GM18505 (cell line): Measurements from ENCODE around the gene CCNL1.
"Not testable (repeated sequence)": the region's sequence is repeated elsewhere in the genome, so short reads cannot be mapped to it uniquely, and the experiment has no call there.

Source experiments
- ATAC-seq: cut with Tn5 transposase; IDR thresholded peaks from one replicate; pipeline ENCODE4 v1.9.1; 2021; ENCODE audit not compliant: unreplicated experiment
- POLR2A ChIP-seq: IDR thresholded peaks from 4 replicates; pipeline ENCODE4 v1.6.1; 2011; ENCODE audit warnings: borderline replicate concordance; ENCODE audit not compliant: insufficient read depth, insufficient read length; ENCODE audit errors: extremely low read depth

CCNL1 gene

GRCh38 chr3:157176934-157177333, 17.0 kb upstream of the CCNL1 start:
- no peak for ATAC-seq
- TF ChIP-seq POLR2A = no peak

GRCh38 chr3:157175691-157176507, 16.0 kb upstream of the CCNL1 start:
- ATAC-seq = no peak
- TF ChIP-seq POLR2A = no peak

GRCh38 chr3:157174649-157175498, 14.9 kb upstream of the CCNL1 start:
- ATAC-seq = peak; percentile 94
- TF ChIP-seq POLR2A = peak; percentile 98

- no peak for TF ChIP-seq POLR2A
- no peak for ATAC-seq
Observed at GRCh38 chr3:157174290-157174648, 14.3 kb upstream of the CCNL1 start.

- not testable (repeated sequence) for ATAC-seq
Observed at GRCh38 chr3:157173343-157173742, 13.4 kb upstream of the CCNL1 start.

DNA sequence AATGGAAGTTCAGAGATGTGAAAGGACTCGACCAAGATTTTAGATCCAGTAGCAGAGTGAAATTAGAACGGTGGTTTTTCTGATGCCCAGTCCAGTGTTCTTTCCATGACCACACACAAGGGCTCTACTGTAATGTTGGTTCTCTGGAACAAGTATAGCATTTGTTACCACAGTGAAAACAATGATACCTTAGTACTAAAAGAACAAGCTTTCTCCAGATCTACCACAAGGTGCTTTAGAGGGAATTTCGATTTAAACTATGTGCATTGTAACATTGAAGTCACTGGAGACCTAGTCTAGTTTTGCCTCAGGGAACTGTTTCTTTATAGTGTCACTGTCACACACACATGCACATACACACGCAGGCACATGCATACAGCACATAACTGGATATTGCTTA, 12.8 kb upstream of the CCNL1 start:
- ATAC-seq = no peak
- no peak for TF ChIP-seq POLR2A

- ATAC-seq = no peak
- no peak for TF ChIP-seq POLR2A
Observed at GRCh38 chr3:157170861-157171260, 10.9 kb upstream of the CCNL1 start.

DNA sequence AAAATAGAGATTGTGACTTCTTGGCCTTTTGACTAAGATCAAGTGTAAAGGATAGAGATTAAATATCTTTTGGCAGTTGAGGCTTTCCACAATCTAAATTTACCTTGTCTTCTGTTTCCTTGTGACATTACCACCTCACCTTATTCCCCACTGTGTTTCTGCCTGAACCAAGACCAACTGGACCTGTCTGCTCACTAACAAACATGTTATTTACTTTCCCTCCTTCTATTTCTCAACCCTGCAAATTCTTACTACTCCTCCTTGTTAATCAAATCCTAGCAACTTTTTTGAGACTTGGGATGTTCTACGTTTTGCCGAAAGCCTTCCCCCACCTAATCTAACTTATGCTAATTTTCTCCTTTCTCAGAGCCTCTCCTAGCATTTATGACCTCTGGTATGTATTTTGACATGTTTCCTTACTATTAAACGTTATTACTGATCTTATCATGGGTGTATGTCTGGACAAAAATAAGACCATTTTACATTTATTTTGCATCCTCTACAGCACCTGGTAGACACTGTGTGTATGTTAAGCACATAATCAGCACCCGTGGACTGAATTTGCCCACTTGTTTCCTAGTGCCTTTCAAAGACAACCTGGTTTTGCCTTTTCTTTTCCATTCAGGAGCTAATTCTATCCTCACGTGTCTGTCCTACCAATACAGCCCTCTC, 7.6 kb upstream of the CCNL1 start:
- TF ChIP-seq POLR2A = no peak
- ATAC-seq = no peak

DNA sequence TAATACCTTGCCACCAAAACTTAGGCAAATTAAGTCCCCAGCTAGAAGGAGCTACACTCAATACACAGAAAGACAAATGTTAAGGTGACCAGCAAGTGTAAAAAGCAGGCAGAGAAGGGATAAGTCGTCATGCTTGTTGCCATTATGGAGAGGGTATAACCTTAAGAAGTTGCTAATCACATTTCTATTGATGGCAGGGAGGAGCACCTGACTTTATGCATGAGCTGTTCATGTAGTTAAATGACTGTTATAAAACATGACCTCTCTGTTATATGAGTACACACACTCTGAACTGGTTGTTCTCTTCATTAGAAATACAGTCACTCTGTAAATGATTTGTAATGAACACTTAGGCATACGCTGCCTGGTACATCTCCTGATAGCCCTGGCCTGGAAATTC, 6.6 kb upstream of the CCNL1 start:
- TF ChIP-seq POLR2A = no peak
- peak; percentile 68 for ATAC-seq

DNA sequence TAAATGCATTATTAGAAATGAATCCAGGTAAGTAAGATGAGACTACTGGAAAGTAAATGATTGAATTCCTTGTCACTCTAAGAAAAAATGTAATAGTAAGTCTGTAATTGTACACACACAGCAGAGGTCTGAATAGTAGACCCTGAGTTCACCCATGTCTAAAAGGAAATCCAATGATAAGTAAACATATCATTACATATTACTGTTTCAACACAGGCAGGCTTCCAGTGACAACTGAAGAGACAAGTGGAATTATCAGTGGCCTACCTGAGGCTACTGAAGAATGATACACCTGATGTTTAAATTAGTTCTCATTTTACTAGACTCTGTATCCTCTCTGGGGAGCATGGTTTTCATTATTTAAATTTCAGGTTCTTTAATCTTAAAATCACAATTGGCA, 6.2 kb upstream of the CCNL1 start:
- TF ChIP-seq POLR2A = no peak
- ATAC-seq = no peak

DNA sequence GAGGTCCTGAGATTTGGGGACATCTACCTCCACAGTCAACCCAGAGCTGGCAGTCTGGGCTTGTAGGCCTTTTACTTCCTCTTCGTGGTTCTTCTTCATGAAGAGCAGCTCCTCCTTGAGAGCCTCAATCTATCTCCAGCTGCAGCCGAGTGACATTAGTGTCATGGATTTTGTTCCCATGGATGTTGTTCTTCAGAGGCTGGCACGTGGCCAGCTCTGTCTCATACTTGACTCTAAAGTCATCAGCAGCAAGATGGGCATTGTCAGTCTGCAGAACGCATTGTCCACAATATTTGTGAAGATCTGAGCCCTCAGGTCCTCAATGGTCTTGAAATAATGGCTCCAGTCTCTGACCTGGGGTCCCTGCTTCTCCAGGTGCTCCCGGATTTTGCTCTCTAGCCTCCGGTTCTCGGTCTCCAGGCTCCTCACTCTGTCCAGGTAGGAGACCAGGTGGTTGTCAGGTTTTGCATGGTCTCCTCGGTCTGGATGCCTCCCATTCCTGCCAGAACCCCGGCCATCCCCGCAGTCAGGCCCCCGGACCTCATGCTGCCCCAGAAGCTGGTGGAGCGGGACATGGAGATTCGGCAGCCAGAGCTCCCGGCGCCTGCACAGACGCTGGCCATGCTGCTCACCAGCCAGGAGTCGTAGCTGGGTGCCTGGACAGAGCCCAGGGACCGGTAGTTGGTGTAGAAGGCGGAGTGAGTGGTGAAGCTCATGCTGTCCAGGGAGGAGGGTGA, 3.4 kb upstream of the CCNL1 start:
- ATAC-seq = no peak
- no peak for TF ChIP-seq POLR2A

DNA sequence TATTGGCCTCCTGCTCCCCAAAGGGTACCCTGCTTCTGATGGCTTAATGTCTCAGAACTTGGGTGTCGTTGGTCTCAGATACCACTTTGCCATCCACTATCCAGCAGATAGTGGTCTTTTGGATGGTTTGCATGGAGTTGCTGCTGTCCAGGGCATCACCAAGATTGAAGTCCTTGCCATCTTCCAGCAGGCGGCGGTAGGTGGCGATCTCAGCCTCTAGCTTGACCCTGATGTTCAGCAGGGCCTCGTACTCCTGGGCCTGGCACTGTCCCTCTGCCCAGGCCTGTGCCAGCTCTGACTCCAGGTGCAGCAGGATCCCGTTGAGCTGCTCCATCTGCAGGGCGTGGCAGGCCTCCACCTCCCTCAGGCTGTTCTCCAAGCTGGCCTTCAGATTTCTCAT, 2.7 kb upstream of the CCNL1 start:
- not testable (repeated sequence) for ATAC-seq
